HepG2 (cell line): ENCODE data around the gene ZDHHC14. TPM values are rescaled to one million over a fixed set of nuclear protein-coding genes. Genes with fewer than 3 reads are reported as not detected.
A peak's percentile ranks its signal among the peaks of the same experiment; 100 is the strongest.

ENCODE experiments used
- ATAC-seq: fragments of 200-7000 bp; cut with Tn5 transposase; 3 replicates; pipeline ENCODE4 v1.9.1; 2020; ENCODE audit warnings: mild to moderate bottlenecking, moderate library complexity
- BruUV-seq: library from RNA; stranded (reverse); fragments of 400-500 nt; replicated peaks from 2 replicates; lab custom pipeline; 2021; lab: Mats Ljungman, UMichigan
- CTCF ChIA-PET: fragments of 300-600 bp; formaldehyde crosslinking; extraction: SDS; loops from one replicate; lab custom pipeline; 2021; ENCODE audit warnings: low total read pairs, inconsistent platforms, low intra/inter-chr PET ratio; lab: Yijun Ruan, JAX
- POLR2A ChIA-PET: fragments of 350-600 bp; sonication (Branson Sonifier 250); formaldehyde crosslinking; loops from one replicate; lab custom pipeline; 2020; ENCODE audit warnings: antibody characterized with exemption, inconsistent platforms; lab: Yijun Ruan, JAX
- DNase-seq: peaks from one replicate; pipeline ENCODE4 v3.0.0-alpha.2; 2015; ENCODE audit warnings: low spot score
- FAIRE-seq: peaks from 3 replicates; lab custom pipeline; 2011; peaks lifted over from hg19 to GRCh38; lab: Jason Lieb, UNC
- H2AFZ ChIP-seq: one replicate; pipeline ENCODE4 v1.6.1; 2011; ENCODE audit warnings: low read length, inconsistent platforms
- H3K27ac ChIP-seq: fragments of 300-600 bp; 3 replicates; pipeline ENCODE4 v1.8.0; 2011; ENCODE audit warnings: mixed run types, mild to moderate bottlenecking, mixed read lengths, low read length, inconsistent platforms; ENCODE audit not compliant: insufficient read depth; ENCODE audit errors: extremely low read length
- H3K27me3 ChIP-seq, 2 experiments: fragments of 200-600 bp in 1 of 2; 2 replicates in 1 of 2; 3 replicates in 1 of 2; pipeline versions ENCODE4 v1.6.0 to v1.8.0; 2011; ENCODE audit warnings: low read length in 2 of 2, mild to moderate bottlenecking in 2 of 2, moderate library complexity in 2 of 2, inconsistent platforms in 1 of 2; ENCODE audit not compliant: insufficient read depth in 2 of 2, control insufficient read depth in 1 of 2
- H3K36me3 ChIP-seq, 2 experiments: fragments of 200-600 bp in 1 of 2; replicated peaks in 1 of 2; 2 replicates in 1 of 2; 3 replicates in 1 of 2; pipeline versions ENCODE4 v1.5.1 to v1.8.0; 2011; ENCODE audit warnings: low read length in 2 of 2, inconsistent platforms in 1 of 2; ENCODE audit not compliant: insufficient read depth in 2 of 2, control insufficient read depth in 1 of 2
- H3K4me1 ChIP-seq: 2 replicates; pipeline ENCODE4 v1.5.1; 2012; ENCODE audit warnings: low read length, inconsistent platforms; ENCODE audit not compliant: insufficient read depth
- H3K4me2 ChIP-seq: 2 replicates; pipeline ENCODE4 v1.6.0; 2011; ENCODE audit warnings: low read depth, low read length, inconsistent platforms
- H3K4me3 ChIP-seq, 3 experiments: fragments of 200-600 bp in 1 of 3; sonication (generic), shearing (Covaris generic) in 1 of 3; replicated peaks in 1 of 3; 2 replicates each; pipeline ENCODE4 v1.5.1; 2011 to 2016; ENCODE audit warnings: low read length in 3 of 3, inconsistent platforms in 2 of 3, low read depth in 2 of 3, mild to moderate bottlenecking in 2 of 3, control low read depth in 1 of 3, mixed read lengths in 1 of 3; ENCODE audit not compliant: insufficient read depth in 1 of 3
- H3K79me2 ChIP-seq: one replicate; pipeline ENCODE4 v1.6.1; 2011; ENCODE audit warnings: low read length, inconsistent platforms; ENCODE audit not compliant: insufficient read depth
- H3K9ac ChIP-seq: 2 replicates; pipeline ENCODE4 v1.6.0; 2011; ENCODE audit warnings: mild to moderate bottlenecking, low read depth, low read length, inconsistent platforms; ENCODE audit not compliant: insufficient read depth
- H3K9me3 ChIP-seq: 2 replicates; pipeline ENCODE4 v1.5.1; 2012; ENCODE audit warnings: mild to moderate bottlenecking, low read length
- H4K20me1 ChIP-seq: 2 replicates; pipeline ENCODE4 v1.6.0; 2011; ENCODE audit warnings: inconsistent platforms, mild to moderate bottlenecking, low read length, moderate library complexity; ENCODE audit not compliant: insufficient read depth
- ATAD3A ChIP-seq: sonication (generic); formaldehyde crosslinking; IDR thresholded peaks from 2 replicates; pipeline ENCODE4 v1.4.0; 2020; ENCODE audit warnings: missing genetic modification reagents
- CCAR2 ChIP-seq: fragments of 200-400 bp; formaldehyde crosslinking; optimal IDR thresholded peaks from 2 replicates; pipeline ENCODE3; 2018; ENCODE audit warnings: low read depth, mild to moderate bottlenecking, low read length, moderate library complexity
- DNMT3B ChIP-seq: conservative IDR thresholded peaks from 2 replicates; pipeline ENCODE4 v1.6.1; 2016; ENCODE audit warnings: missing biosample characterization, control low read depth
- HNRNPL ChIP-seq: fragments of 200-400 bp; formaldehyde crosslinking; IDR thresholded peaks from 2 replicates; pipeline ENCODE4 v1.6.1; 2017; ENCODE audit warnings: mild to moderate bottlenecking, low read depth, low read length
- NAIF1 ChIP-seq: sonication (generic); formaldehyde crosslinking; IDR thresholded peaks from 2 replicates; pipeline ENCODE4 v1.5.0; 2020; ENCODE audit warnings: mild to moderate bottlenecking, missing genetic modification reagents, borderline replicate concordance
- PLRG1 ChIP-seq: fragments of 450-650 bp; conservative IDR thresholded peaks from 2 replicates; pipeline ENCODE4 v1.6.1; 2016
- SMAD1 ChIP-seq: sonication (generic); formaldehyde crosslinking; IDR thresholded peaks from 2 replicates; pipeline ENCODE4 v1.4.0; 2020; ENCODE audit warnings: missing genetic modification reagents, low read depth, mild to moderate bottlenecking, borderline replicate concordance
- SNRNP70 ChIP-seq: fragments of 200-400 bp; formaldehyde crosslinking; IDR thresholded peaks from 2 replicates; pipeline ENCODE4 v1.6.1; 2017; ENCODE audit warnings: mild to moderate bottlenecking, low read depth, low read length, moderate library complexity
- TEAD3 ChIP-seq: optimal IDR thresholded peaks from 2 replicates; pipeline ENCODE3; 2016; ENCODE audit warnings: borderline replicate concordance
- TSC22D2 ChIP-seq: sonication (generic); formaldehyde crosslinking; IDR thresholded peaks from 2 replicates; pipeline ENCODE4 v1.5.1; 2020; ENCODE audit warnings: missing genetic modification reagents, mild to moderate bottlenecking, borderline replicate concordance
- ZBTB8A ChIP-seq: sonication (generic); formaldehyde crosslinking; IDR thresholded peaks from 2 replicates; pipeline ENCODE4 v1.4.0; 2020; ENCODE audit warnings: mild to moderate bottlenecking, low read depth, missing genetic modification reagents, borderline replicate concordance
- ZEB1 ChIP-seq: IDR thresholded peaks from 2 replicates; pipeline ENCODE4 v1.6.1; 2012; ENCODE audit warnings: mild to moderate bottlenecking, low read depth, inconsistent platforms; ENCODE audit not compliant: insufficient replicate concordance
- ZNF326 ChIP-seq: sonication (generic); formaldehyde crosslinking; IDR thresholded peaks from 2 replicates; pipeline ENCODE4 v1.4.0; 2020; ENCODE audit warnings: missing genetic modification reagents, borderline replicate concordance
- ZNF329 ChIP-seq: sonication (generic); formaldehyde crosslinking; IDR thresholded peaks from 2 replicates; pipeline ENCODE4 v1.9.0; 2021; ENCODE audit warnings: low read depth, mild to moderate bottlenecking, missing genetic modification reagents
- ZNF343 ChIP-seq: sonication (generic); formaldehyde crosslinking; IDR thresholded peaks from 2 replicates; pipeline ENCODE4 v1.4.0; 2020; ENCODE audit warnings: mild to moderate bottlenecking, missing genetic modification reagents
- WGBS: methylation state at CpG from one replicate; pipeline ENCODE4 v1.1.6; 2017; ENCODE audit warnings: low lambda C conversion rate; 5-methylcytosine and 5-hydroxymethylcytosine counted together
- in situ Hi-C: cut with HindIII; loops from 2 replicates; pipeline ENCODE4 v1.10.0; 2017; ENCODE audit warnings: low pct_unique_long_range_greater_than_20kb; ENCODE audit not compliant: extremely low pct_ligation_motif_present
- intact Hi-C: fragments of 100-400 bp; cut with micrococcal nuclease; formaldehyde crosslinking; loops from one replicate; pipeline ENCODE4 v1.10.0; 2022; ENCODE audit not compliant: unreplicated experiment
- polyA plus RNA-seq, 8 experiments: library from polyadenylated mRNA; depleted of rRNA in 3 of 8; stranded (reverse) in 7 of 8; unstranded in 1 of 8; fragments of >200 nt; fragmentation: Illumina TruSeq in 4 of 8; extraction: Trizol in 4 of 8; gene quantifications; 2 replicates each; pipeline versions ENCODE4 v1.2.1 to v1.2.3, GENCODE V29; 2011 to 2016; ENCODE audit warnings: low read depth in 4 of 8, missing spikeins in 1 of 8, mixed read lengths in 1 of 8; ENCODE audit not compliant: insufficient read depth in 1 of 8
- total RNA-seq, 5 experiments: library from RNA; depleted of rRNA; stranded (reverse); fragments of >200 nt; fragmentation: Illumina TruSeq; extraction: Trizol; gene quantifications; 2 replicates each; pipeline ENCODE4 v1.2.3, GENCODE V29; 2016; ENCODE audit warnings: low read depth in 1 of 5
- TF ChIP-seq, protein P1 (sequence below): IDR thresholded peaks from 2 replicates; pipeline ENCODE4 v1.6.1; 2016

The ZDHHC14 gene
- total and polyA plus RNA-seq, 2 of the 13 experiments (the other 11 are each of a cell fraction or from before 2014, with no cell fraction given), result 3.7 to 9.5 TPM

DNA sequence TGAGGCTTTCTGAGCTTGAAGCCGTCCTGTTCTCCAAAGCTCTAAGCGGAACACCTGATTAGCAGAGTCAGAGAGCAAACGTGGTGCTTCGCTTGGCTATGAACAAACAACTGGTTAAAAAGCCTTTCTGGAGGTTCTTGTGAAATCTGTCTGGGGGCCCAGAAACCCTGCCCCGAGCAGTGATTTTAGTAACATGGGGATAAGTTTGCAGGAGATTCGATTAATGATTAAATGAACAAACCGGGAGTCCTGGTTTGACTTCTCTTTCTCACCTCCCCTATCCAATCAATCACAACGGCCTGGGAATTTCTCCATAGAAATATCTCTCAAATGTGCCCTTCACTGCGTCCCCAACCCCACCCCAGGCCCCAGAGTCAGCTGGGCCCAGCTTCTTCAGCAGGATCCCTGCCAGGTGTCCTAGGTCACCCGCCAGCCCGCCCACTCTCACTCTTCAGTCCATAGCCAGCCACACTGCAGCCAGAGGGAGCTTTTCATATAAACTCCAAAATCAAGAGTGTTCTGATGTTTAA is 43.6 kb downstream of the ZDHHC14 start (continued):
- no peak for TF ChIP-seq ZEB1

DNA sequence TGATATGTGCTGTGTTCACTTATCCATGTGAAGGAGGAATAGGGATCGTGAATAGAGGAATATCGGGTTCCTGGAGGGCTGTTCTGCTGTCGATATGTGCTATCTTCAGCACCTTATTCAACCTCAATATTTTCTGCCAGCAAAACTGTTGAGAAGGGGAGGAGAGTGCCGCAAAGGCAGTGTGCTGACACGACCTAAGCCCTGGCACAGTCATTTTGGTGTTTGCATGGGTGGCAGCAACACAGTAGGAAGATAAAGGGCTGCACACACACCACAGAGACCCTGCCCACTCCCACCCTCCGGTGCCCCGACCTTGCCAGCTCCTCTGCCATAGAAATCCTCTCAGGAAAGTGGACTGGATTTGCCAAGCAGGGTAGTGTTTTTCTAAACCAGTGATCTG is 47.0 kb downstream of the ZDHHC14 start:
- Histone ChIP-seq H3K79me2 (no peaks in the 10 kb centered on the region), H3K27me3 (no peaks in the 10 kb centered on the region), H3K9me3 (no peaks in the 10 kb centered on the region), H2AFZ (no peak overlapping the region), H3K4me1 (peaks cover 36% of the 10 kb centered on the region), H3K27ac (no peak overlapping the region), H3K4me2 (no peak overlapping the region), H4K20me1 (no peaks in the 10 kb centered on the region), H3K36me3 (no peaks in the 10 kb centered on the region), H3K9ac (no peak overlapping the region), H3K4me3 (no peak overlapping the region)
- BruUV-seq, result no TSS peak
- intact Hi-C loops, result no loop called here
- ATAC-seq, result no peak
- no peak for DNase-seq
- in situ Hi-C loops, result no loop called here
- TF ChIP-seq TSC22D2 (CRISPR knock-in tag) (no peak), HNRNPL (no peak)
- FAIRE-seq, result no peak
- CTCF ChIA-PET, result no interaction called here
- POLR2A ChIA-PET, result no interaction called here
- 82% methylated on average over 7 of the region's 7 CpGs for WGBS

DNA sequence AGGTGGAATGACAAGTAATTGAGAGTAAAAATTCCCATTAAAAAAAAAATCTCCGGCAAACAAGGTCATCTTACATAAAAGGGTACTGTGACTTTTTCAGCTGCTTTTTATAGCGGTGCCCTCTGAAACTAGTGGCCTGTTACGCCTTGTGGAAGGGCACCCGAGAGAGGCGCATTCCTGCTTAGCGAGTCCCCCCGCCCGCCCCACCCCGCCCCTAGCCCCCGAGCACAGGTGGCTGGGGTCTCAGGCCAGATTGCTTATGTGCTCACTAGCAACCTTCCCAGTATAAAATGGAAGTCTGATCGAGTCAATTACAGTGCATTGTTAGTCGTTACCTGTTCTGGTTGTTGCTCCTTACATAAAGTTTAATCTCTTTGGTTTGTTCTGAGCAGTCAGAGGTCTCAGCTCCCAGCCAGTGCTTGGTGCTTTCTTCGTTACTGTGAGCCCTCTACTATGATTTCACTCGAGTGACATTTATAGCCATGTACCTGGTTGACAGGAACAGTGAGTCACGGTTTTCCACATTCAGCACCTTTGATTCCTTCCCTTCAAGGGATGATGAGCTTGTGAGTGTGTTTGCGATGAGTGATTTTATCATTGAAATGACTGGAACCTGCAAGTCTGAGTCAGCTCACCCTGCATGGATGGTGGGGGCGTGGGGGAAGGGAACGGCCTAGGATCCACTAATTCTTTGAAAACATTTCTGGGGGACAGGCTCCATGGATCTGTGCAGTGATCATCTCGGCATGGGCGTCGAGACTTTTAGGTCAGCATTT is 47.6 kb downstream of the ZDHHC14 start:
- WGBS, result 79% methylated on average over 21 of the region's 21 CpGs
- Histone ChIP-seq H4K20me1 (no peaks in the 10 kb centered on the region), H3K27ac (no peak overlapping the region), H3K27me3 (no peaks in the 10 kb centered on the region), H2AFZ (no peak overlapping the region), H3K4me1 (peaks cover 34% of the 10 kb centered on the region), H3K36me3 (no peaks in the 10 kb centered on the region), H3K9me3 (no peaks in the 10 kb centered on the region), H3K4me3 (no peak overlapping the region), H3K79me2 (no peaks in the 10 kb centered on the region), H3K4me2 (no peak overlapping the region), H3K9ac (no peak overlapping the region)
- FAIRE-seq (no peak), DNase-seq (peak; percentile 73), ATAC-seq (no peak)
- no TSS peak for BruUV-seq
- in situ Hi-C loops, result no loop called here
- intact Hi-C loops, result no loop called here
- CTCF ChIA-PET, result no interaction called here
- POLR2A ChIA-PET, result no interaction called here
- TF ChIP-seq ATAD3A (CRISPR knock-in tag) (no peak), SMAD1 (CRISPR knock-in tag) (no peak), ZNF329 (CRISPR knock-in tag) (no peak), SNRNP70 (no peak), ZNF326 (CRISPR knock-in tag) (no peak), TEAD3 (peak; percentile 14), NAIF1 (CRISPR knock-in tag) (no peak), ZBTB8A (CRISPR knock-in tag) (no peak), ZNF343 (no peak), PLRG1 (no peak), DNMT3B (CRISPR knock-in tag) (no peak), CCAR2 (no peak)
- TF ChIP-seq, protein P1, sequence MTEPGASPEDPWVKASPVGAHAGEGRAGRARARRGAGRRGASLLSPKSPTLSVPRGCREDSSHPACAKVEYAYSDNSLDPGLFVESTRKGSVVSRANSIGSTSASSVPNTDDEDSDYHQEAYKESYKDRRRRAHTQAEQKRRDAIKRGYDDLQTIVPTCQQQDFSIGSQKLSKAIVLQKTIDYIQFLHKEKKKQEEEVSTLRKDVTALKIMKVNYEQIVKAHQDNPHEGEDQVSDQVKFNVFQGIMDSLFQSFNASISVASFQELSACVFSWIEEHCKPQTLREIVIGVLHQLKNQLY (CRISPR knock-in tag), result no peak
